Endothelial cell of umbilical vein (primary cell): ENCODE measurements around the gene APBB2. TPM values are rescaled to one million over a fixed set of nuclear protein-coding genes. Genes with fewer than 3 reads are reported as not detected.

Experiments used
- BruUV-seq: library from RNA; stranded (reverse); fragments of 400-500 nt; replicated peaks from 2 replicates; lab custom pipeline; 2021; lab: Mats Ljungman, UMichigan
- CTCF ChIA-PET: fragments of 300-600, 350-600 bp; sonication (Branson Sonifier 250); formaldehyde crosslinking; loops from one replicate; lab custom pipeline; 2021; ENCODE audit warnings: antibody characterized with exemption, inconsistent platforms; lab: Charles Lee
- POLR2A ChIA-PET: fragments of 300-600, 350-600 bp; sonication (Branson Sonifier 250); formaldehyde crosslinking; loops from one replicate; lab custom pipeline; 2021; ENCODE audit warnings: antibody characterized with exemption, inconsistent platforms; lab: Charles Lee
- DNase-seq: peaks from one replicate; pipeline ENCODE4 v3.0.0-alpha.2; 2011; ENCODE audit warnings: low read depth, low spot score
- FAIRE-seq: peaks from 2 replicates; lab custom pipeline; 2011; peaks lifted over from hg19 to GRCh38; lab: Jason Lieb, UNC
- H2AFZ ChIP-seq: 2 replicates; pipeline ENCODE4 v1.6.0; 2012; ENCODE audit warnings: low read depth, low read length, control low read depth, inconsistent platforms
- H3K27ac ChIP-seq: 2 replicates; pipeline ENCODE4 v1.5.1; 2011; ENCODE audit warnings: low read depth, mild to moderate bottlenecking, control low read depth, low read length, moderate library complexity; ENCODE audit not compliant: insufficient read depth
- H3K27me3 ChIP-seq, 2 experiments: 2 replicates each; pipeline versions ENCODE4 v1.6.0 to v1.6.1; 2011; ENCODE audit warnings: low read length in 2 of 2, mixed read lengths in 1 of 2; ENCODE audit not compliant: control insufficient read depth in 2 of 2, insufficient read depth in 2 of 2
- H3K36me3 ChIP-seq, 2 experiments: 2 replicates in 1 of 2; 3 replicates in 1 of 2; pipeline ENCODE4 v1.5.1; 2011; ENCODE audit warnings: low read length in 2 of 2, mild to moderate bottlenecking in 1 of 2, moderate library complexity in 1 of 2; ENCODE audit not compliant: control insufficient read depth in 2 of 2, insufficient read depth in 2 of 2; ENCODE audit errors: extremely low read depth in 1 of 2
- H3K4me1 ChIP-seq: 3 replicates; pipeline ENCODE4 v1.5.1; 2011; ENCODE audit warnings: mild to moderate bottlenecking, low read length; ENCODE audit not compliant: control insufficient read depth, insufficient read depth; ENCODE audit errors: extremely low read depth
- H3K4me2 ChIP-seq: 2 replicates; pipeline ENCODE4 v1.6.1; 2011; ENCODE audit warnings: low read length, control low read depth, mixed read lengths; ENCODE audit not compliant: insufficient read depth
- H3K4me3 ChIP-seq, 3 experiments: fragments of 200-600 bp in 1 of 3; sonication (generic), shearing (Covaris generic) in 1 of 3; replicated peaks in 1 of 3; 2 replicates each; pipeline ENCODE4 v1.5.1; 2011 to 2016; ENCODE audit warnings: control low read depth in 3 of 3, low read length in 3 of 3, mild to moderate bottlenecking in 2 of 3, inconsistent platforms in 1 of 3, low read depth in 1 of 3, moderate library complexity in 1 of 3; ENCODE audit not compliant: insufficient read depth in 1 of 3
- H3K79me2 ChIP-seq: 2 replicates; pipeline ENCODE4 v1.6.0; 2012; ENCODE audit warnings: low read length, inconsistent platforms; ENCODE audit not compliant: control insufficient read depth, insufficient read depth
- H3K9ac ChIP-seq: replicated peaks from 2 replicates; pipeline ENCODE3; 2011; ENCODE audit warnings: low read length, control low read depth; ENCODE audit not compliant: insufficient read depth; ENCODE audit errors: extremely low read depth
- H3K9me1 ChIP-seq: replicated peaks from 3 replicates; pipeline ENCODE4 v1.6.0; 2011; ENCODE audit warnings: mild to moderate bottlenecking, low read length; ENCODE audit not compliant: control insufficient read depth, insufficient read depth; ENCODE audit errors: extremely low read depth
- H3K9me3 ChIP-seq: replicated peaks from 2 replicates; pipeline ENCODE4 v1.5.1; 2012; ENCODE audit warnings: low read length, inconsistent platforms; ENCODE audit not compliant: control insufficient read depth, insufficient read depth
- H4K20me1 ChIP-seq: replicated peaks from 2 replicates; pipeline ENCODE3; 2011; ENCODE audit warnings: mild to moderate bottlenecking, low read length; ENCODE audit not compliant: control insufficient read depth, insufficient read depth; ENCODE audit errors: extremely low read depth
- CTCF ChIP-seq, 2 donors: IDR thresholded peaks; 1 replicate in 1 of 2; 2 replicates in 1 of 2; pipeline ENCODE4 v1.5.1; 2011; ENCODE audit warnings: low read length in 2 of 2, mild to moderate bottlenecking in 2 of 2, moderate library complexity in 2 of 2, control low read depth in 1 of 2, inconsistent platforms in 1 of 2, low read depth in 1 of 2; ENCODE audit not compliant: insufficient read depth in 1 of 2; ENCODE audit errors: extremely low read depth in 1 of 2
- EZH2 ChIP-seq: IDR thresholded peaks from 2 replicates; pipeline ENCODE4 v1.6.1; 2012; ENCODE audit warnings: borderline replicate concordance, low read depth, mild to moderate bottlenecking, moderate library complexity, low read length, inconsistent platforms; ENCODE audit not compliant: severe bottlenecking
- FOS ChIP-seq: IDR thresholded peaks from 2 replicates; pipeline ENCODE4 v1.6.1; 2011; ENCODE audit warnings: mild to moderate bottlenecking, low read length, moderate library complexity, borderline replicate concordance; ENCODE audit not compliant: insufficient read depth
- GATA2 ChIP-seq: IDR thresholded peaks from 2 replicates; pipeline ENCODE4 v1.7.0; 2011; ENCODE audit warnings: low read depth, mild to moderate bottlenecking, moderate library complexity, mixed read lengths, low read length; ENCODE audit not compliant: insufficient read length, insufficient read depth
- JUN ChIP-seq: IDR thresholded peaks from 2 replicates; pipeline ENCODE4 v1.6.1; 2011; ENCODE audit warnings: borderline replicate concordance, low read depth; ENCODE audit not compliant: insufficient read length, insufficient read depth
- MYC ChIP-seq: IDR thresholded peaks from one replicate; pipeline ENCODE4 v1.6.1; 2011; ENCODE audit warnings: mild to moderate bottlenecking, low read depth, low read length
- POLR2A ChIP-seq: IDR thresholded peaks from 2 replicates; pipeline ENCODE4 v1.6.1; 2012; ENCODE audit warnings: low read depth, mild to moderate bottlenecking, control low read depth, low read length
- POLR2AphosphoS5 ChIP-seq: IDR thresholded peaks from 2 replicates; pipeline ENCODE4 v1.6.1; 2012; ENCODE audit warnings: low read depth, mild to moderate bottlenecking, control low read depth, low read length, moderate library complexity; ENCODE audit not compliant: insufficient read depth
- dilution Hi-C: fragments of 300-500 bp; cut with MboI; formaldehyde crosslinking; loops from one replicate; pipeline ENCODE4 v1.15.0; 2019; ENCODE audit warnings: low sequenced_read_pairs; ENCODE audit not compliant: extremely low pct_ligation_motif_present
- intact Hi-C: fragments of 100-400 bp; cut with micrococcal nuclease; formaldehyde crosslinking; loops from one replicate; pipeline ENCODE4 v1.10.0; 2022
- polyA plus RNA-seq, 4 experiments: library from polyadenylated mRNA; depleted of rRNA in 3 of 4; stranded (reverse) in 3 of 4; unstranded in 1 of 4; fragments of >200 nt; gene quantifications; 2 replicates each; pipeline versions ENCODE4 v1.2.1 to v1.2.3, GENCODE V29; 2011 to 2012; ENCODE audit warnings: missing spikeins in 1 of 4
- total RNA-seq: library from RNA; stranded (reverse); gene quantifications from 2 replicates; pipeline ENCODE4 v1.2.3, GENCODE V29; 2021
- TF ChIP-seq, protein P1 (sequence below): IDR thresholded peaks from 2 replicates; pipeline ENCODE4 v1.6.1; 2011; ENCODE audit not compliant: insufficient read depth, insufficient read length

APBB2 gene
- total and polyA plus RNA-seq, 2 donors (not counting 3 experiments of a cell fraction or from before 2014, with no cell fraction given), result 79.8 to 124 TPM

GRCh38 chr4:40827758-40828157 lies 386.6 kb downstream of the APBB2 start:
- Histone ChIP-seq H4K20me1 (no peaks in the 10 kb centered on the region), H3K27ac (no peak overlapping the region), H3K27me3 (no peaks in the 10 kb centered on the region), H3K9me1 (no peaks in the 10 kb centered on the region), H3K36me3 (peaks cover 18 to 30% of the 10 kb centered on the region in 2 experiments), H3K9me3 (no peaks in the 10 kb centered on the region), H3K4me1 (no peaks in the 10 kb centered on the region), H2AFZ (no peak overlapping the region), H3K9ac (no peak overlapping the region), H3K79me2 (no peaks in the 10 kb centered on the region), H3K4me2 (no peak overlapping the region), H3K4me3 (no peak overlapping the region)
- no TSS peak for BruUV-seq
- CTCF ChIA-PET, result interaction anchor here (1.1 kb wide), 1 partner anchor 13 kb away, joined by 3 read pairs; no protein-coding TSS in a partner anchor
- DNase-seq (no peak), FAIRE-seq (no peak)
- TF ChIP-seq CTCF (IDR thresholded peaks at IDR 0.05; ENCODE audit: extremely low read depth in 1 of 2, insufficient read depth in 1 of 2, low read depth in 1 of 2, low read length in 2 of 2) (no peak), POLR2AphosphoS5 (no peak), MYC (no peak), POLR2A (no peak), FOS (no peak), JUN (no peak), EZH2 (no peak), GATA2 (no peak)
- TF ChIP-seq, protein P1, sequence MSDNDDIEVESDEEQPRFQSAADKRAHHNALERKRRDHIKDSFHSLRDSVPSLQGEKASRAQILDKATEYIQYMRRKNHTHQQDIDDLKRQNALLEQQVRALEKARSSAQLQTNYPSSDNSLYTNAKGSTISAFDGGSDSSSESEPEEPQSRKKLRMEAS, result no peak
- POLR2A ChIA-PET, result no interaction called here
- dilution Hi-C loops (no loop called here), intact Hi-C loops (no loop called here)
